Stimulated activated CD4-positive, alpha-beta T cell treated with anti-CD3 and anti-CD28 coated beads, Interleukin-12 subunit alpha, Interleukin-12 subunit beta, amount 100 ng/mL, for 48 hours (primary cell): Measurements from ENCODE around the gene GPRC5A.
A peak's percentile ranks its signal among the peaks of the same experiment; 100 is the strongest.

Experiments used
- DNase-seq, 3 donors: peaks; one replicate each; pipeline ENCODE4 v3.0.0-alpha.2; 2020; ENCODE audit warnings: low read depth in 2 of 3, low spot score in 1 of 3

GPRC5A gene

DNA sequence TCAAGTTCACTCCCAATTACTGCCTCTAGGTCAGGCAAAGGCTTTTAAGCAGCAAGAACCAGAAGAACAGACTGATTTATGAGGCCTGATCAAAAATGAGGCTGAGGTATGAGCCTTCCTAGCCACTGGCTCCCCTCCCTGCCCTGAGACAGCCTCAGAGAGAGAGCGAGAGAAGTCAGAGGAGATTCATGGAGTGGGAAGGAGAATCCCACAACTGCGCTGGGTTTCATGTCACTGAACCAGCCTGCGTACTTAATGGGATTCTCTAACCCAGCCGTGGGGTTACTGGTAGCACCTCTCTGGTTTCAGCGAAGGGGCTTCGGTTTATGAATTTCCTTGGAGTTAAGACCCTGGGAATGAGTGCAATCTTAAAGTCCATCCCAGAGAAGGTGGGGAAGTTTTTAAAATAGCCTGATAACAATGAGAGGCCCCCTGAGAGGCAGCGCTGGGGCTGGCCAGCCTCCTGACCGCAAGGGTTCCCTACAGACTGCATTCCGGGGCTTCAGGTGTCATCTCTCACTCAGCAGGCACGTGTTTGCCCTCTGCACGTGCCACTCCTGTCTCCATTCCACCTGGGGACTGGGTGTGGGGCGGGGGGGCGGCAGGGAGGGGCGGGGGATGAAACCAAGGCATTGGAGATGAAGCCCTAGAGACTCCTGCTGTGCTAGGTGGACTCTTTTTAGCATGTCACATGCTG lies 6.1 kb upstream of the GPRC5A start:
- no peak for DNase-seq

GRCh38 chr12:12887471-12887870 lies 3.9 kb upstream of the GPRC5A start:
- no peak for DNase-seq

GRCh38 chr12:12889701-12890100 lies 1.7 kb upstream of the GPRC5A start:
- DNase-seq, result no peak

DNA sequence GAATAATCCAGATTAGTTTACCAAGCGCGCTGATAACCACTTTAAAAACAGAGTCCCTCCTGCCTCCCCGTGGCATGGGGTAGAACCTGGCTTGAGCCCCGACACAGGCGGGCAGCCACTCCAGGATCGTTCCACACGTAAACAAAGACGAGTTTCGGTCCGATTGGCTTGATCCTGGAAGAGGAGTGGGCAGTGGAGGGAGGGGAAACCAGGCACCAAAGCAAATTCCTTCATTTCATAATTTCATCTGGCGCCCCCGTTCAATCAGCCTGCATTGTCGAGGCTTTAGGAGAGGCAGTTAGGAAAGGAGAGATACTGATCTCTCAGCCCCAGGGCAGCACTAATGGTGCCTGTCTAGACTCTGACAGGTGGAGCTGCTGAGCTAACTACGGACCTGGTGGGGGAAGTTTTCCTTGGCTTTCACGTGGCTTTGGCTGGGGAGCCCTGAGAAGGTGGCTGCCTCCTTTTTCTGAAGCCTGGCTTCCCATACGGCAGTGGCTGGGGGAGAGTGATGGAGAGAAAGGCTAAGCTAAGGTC lies 751 bp upstream of the GPRC5A start:
- DNase-seq, result no peak

- DNase-seq, result no peak
These were observed 556 bp downstream of the GPRC5A start for GRCh38 chr12:12891881-12892355.

GRCh38 chr12:12892681-12893141 lies 1.3 kb downstream of the GPRC5A start:
- DNase-seq, result no peak

DNA sequence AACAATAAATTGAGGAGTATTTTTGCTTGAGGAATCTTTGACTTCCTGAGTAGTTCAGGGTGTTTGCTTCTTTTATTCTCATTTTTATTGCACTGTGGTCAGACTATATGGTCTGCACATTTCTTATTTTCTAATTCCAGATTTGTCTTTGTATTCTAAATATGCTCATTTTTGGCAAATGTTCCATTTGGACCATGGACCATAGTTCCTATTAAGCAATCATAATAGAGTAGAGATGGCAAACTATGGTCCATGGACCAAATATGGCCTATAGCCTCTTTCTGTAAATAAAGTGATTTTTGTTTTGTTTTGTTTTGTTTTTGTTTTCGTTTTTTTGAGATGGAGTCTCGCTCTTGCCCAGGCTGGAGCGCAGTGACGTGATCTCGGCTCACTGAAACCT lies 2.1 kb downstream of the GPRC5A start:
- no peak for DNase-seq

GRCh38 chr12:12896260-12896659 lies 4.9 kb downstream of the GPRC5A start:
- DNase-seq, result no peak

DNA sequence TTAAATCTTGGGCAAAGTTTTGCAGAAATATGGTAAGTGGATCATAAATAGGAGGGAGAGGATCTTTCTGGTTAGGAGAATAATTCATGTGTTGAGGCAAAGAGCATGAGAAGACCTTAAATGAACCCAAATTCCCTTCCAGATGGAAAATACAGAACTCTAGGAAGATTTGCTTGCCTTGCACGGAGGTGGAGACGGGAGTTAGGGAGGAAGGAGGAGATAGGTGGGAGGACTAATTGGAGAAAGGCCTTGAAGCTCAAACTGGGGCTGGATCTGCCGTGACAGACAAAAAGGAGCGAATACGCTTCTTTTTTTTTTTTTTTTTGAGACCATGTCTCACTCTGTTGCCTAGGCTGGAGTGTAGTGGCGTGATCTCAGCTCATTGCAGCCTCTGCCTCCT lies 5.9 kb downstream of the GPRC5A start:
- no peak for DNase-seq

GRCh38 chr12:12898136-12898717 lies 6.9 kb downstream of the GPRC5A start:
- no peak for DNase-seq

DNA sequence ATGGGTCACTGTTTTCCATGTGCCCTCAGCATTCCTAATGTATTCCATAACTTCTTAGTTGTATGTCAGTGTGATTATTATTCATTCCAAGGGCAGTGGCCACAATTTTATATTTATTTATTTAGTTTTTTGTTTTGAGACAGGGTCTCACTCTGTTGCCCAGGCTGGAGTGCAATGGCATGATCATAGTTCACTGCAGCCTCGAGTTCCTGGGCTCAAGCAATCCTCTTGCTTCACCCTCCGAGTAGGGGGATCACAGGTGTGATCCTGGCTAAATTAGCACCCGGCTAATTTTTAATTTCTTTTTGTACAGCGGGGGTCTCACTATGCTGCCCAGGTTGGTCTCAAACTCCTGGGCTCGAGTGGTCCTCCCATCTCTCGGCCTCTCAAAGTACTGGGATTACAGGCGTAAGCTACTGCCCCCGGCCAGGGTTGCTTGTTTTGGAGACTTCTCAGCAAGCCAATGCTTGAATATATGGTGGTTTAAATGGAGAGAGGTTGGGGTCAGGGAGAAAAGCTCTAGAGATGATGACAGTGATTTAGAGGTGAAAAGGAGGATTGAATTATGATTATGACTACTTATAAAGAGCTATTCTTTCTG lies 7.6 kb downstream of the GPRC5A start:
- no peak for DNase-seq

DNA sequence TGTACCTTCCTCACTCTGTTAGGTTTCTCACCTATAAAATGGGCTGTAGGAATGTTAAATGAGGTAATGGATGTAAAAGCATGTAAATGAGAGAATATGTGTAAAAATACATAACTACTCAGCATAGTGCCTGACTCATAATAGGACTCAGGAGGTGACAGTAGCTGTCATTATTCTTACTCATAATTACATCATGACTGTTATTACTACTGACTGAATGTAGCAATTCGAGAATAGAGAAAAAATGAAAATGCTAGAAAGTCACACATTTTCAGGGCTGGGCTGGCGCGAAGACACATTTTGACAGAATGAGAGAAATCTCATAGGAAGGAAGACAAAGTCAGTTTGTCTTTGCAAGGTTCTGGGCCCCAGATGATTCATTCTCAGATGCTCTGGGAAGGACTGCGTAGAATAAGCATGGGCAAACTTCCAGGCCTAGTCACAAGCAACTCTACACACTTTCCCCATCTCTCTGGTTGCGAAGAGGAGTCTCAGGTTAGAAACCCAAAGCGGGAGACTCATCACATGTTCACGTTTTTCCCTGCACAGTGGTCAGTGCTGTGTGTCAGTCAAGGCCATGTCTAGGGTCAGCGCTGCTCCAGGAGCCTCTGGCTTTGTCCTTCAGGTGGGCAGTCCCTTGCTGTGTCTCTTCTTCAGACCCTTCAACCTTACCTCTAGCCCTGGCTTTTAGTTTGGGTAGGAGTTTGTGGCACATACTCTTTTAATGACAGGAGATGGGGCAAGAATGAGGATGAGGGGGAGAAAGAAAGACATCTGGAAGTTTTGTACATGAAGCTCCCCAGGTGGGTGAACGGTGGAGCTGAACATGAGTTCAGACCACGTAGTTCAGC lies 8.4 kb downstream of the GPRC5A start:
- DNase-seq, result peak; percentile 53 to 63 (median 62)

- no peak for DNase-seq
These were observed 9.4 kb downstream of the GPRC5A start for GRCh38 chr12:12900786-12901157.

DNA sequence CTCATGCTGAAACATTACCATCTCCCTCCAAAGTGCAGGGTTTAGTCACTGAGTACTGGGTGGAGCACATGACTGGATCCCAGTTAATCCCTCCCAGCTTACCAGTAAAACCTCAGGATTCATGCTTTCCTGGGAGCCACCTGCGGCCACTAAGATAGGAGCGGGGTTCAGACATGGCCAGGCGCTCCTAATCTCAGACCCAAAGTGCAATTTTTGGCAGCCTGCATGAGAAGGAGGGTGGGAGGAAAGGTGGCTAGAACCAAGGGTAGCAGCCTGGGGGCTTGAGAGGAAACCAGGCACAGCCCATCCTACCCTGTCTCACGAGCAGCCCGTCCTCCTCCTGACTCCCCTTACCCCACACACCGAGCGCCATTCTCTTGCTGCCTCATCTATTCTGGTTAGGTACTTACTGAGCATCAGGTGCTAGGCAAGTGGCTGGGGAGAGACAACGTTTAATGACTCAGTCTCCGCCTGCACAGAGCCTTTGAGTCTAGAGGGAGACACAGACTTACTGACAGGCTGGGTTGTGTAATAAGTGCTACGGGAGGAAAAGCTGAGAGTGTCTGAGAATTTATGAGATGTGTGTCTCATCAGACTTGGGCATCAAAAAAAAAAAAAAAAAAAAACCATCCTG lies 9.9 kb downstream of the GPRC5A start:
- DNase-seq, result peak in 1 of 3 donors; percentile 31

GRCh38 chr12:12902036-12902435 lies 10.7 kb downstream of the GPRC5A start:
- no peak for DNase-seq

DNA sequence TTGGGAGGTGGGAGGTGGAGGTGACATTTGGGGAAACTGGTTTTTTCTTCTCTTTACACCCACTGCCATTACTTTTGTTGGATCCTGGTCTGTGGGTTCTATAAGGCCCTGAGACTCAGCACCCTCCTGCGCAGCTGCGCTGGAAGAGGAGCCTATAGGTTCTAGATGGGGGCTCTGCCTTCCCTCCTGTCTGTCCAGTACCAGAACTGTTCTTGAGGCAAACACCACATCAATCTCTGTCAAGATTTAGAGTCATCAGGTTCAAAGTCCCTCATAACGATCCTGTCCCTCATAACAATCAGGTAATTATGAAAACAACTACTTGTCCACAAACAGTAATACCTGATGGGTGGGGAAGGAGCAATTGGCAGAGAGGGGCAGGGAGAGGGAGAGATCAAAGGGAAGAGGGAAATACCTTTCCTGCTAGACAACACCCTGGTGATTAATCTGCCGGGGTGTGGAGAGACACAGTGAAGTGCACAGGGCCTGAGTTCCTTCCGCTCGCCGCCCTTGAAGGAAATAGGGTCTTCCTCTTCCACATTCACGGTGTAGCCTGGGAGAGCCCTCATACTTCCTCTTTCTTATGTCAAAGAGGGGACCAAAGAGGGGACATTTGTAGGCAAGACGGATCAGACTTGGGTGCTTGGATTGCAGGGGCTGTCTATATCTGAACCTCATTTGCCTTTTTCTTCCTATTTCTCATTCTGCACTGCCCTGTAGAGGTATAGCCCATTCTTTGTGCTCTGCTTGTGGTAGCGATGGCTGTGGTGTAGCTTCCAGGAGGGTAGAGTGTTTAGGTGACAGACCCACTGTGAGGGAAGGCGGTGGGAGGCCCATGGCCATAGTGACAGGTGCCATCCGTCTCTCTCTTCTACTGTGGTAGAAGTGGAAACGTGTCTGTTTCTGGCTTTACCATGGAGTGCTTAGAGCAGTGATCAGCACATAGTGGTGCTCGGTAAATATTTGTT lies 12.6 kb downstream of the GPRC5A start:
- DNase-seq, result no peak

DNA sequence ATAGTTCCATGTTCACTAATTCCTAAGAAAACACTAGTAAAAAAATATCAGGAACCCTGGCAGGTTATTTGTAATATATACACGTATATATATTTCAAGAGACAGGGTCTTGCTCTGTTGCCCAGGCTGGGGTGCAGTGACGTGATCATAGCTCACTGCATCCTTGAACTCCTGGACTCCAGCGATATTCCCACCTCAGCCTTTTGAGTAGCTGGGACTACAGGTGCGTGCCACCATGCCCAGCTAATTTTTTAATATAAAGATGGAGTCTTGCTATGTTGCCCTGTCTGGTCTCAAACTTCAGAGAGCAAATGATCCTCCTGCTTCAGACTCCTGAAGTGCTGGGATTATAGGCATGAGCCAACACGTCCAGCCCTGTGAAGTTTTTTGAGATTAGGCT lies 16.2 kb downstream of the GPRC5A start:
- no peak for DNase-seq

GRCh38 chr12:12908252-12908651 lies 16.9 kb downstream of the GPRC5A start:
- no peak for DNase-seq

DNA sequence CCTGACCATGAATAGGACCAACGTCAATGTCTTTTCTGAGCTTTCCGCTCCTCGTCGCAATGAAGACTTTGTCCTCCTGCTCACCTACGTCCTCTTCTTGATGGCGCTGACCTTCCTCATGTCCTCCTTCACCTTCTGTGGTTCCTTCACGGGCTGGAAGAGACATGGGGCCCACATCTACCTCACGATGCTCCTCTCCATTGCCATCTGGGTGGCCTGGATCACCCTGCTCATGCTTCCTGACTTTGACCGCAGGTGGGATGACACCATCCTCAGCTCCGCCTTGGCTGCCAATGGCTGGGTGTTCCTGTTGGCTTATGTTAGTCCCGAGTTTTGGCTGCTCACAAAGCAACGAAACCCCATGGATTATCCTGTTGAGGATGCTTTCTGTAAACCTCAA lies 17.3 kb downstream of the GPRC5A start:
- DNase-seq, result no peak
